Spleen (tissue), 11 donors: ENCODE results near the gene SLC16A1. TPM values are rescaled to one million over a fixed set of nuclear protein-coding genes. Genes with fewer than 3 reads are reported as not detected.
A peak's percentile ranks its signal among the peaks of the same experiment; 100 is the strongest.

Source experiments
- DNase-seq: peaks from one replicate; pipeline ENCODE4 v3.0.0-alpha.2; 2020
- H3K27ac ChIP-seq, 8 donors: fragments of 200-600 bp; sonication (generic) in 7 of 8; 1 replicate in 4 of 8; 2 replicates in 4 of 8; pipeline versions ENCODE4 v1.5.0 to v1.8.0; 2016 to 2021; ENCODE audit warnings: inconsistent platforms in 4 of 8, mild to moderate bottlenecking in 4 of 8, moderate library complexity in 1 of 8
- H3K27me3 ChIP-seq, 7 donors: fragments of 200-600 bp; sonication (generic) in 6 of 7; replicated peaks in 1 of 7; 1 replicate in 4 of 7; 2 replicates in 3 of 7; pipeline versions ENCODE4 v1.5.0 to v1.8.0; 2016 to 2021; ENCODE audit warnings: inconsistent platforms in 3 of 7, mild to moderate bottlenecking in 1 of 7
- H3K36me3 ChIP-seq, 6 donors: fragments of 200-600 bp; sonication (generic) in 5 of 6; 1 replicate in 4 of 6; 2 replicates in 2 of 6; pipeline versions ENCODE4 v1.5.0 to v1.8.0; 2016 to 2021; ENCODE audit warnings: inconsistent platforms in 2 of 6
- H3K4me1 ChIP-seq, 6 donors: fragments of 200-600 bp; sonication (generic) in 5 of 6; 1 replicate in 3 of 6; 2 replicates in 3 of 6; pipeline versions ENCODE4 v1.5.0 to v1.8.0; 2016 to 2021; ENCODE audit warnings: inconsistent platforms in 3 of 6
- H3K4me3 ChIP-seq, 8 donors: fragments of 200-600 bp; sonication (generic) in 7 of 8; 1 replicate in 4 of 8; 2 replicates in 4 of 8; pipeline versions ENCODE4 v1.5.0 to v1.8.0; 2016 to 2021; ENCODE audit warnings: inconsistent platforms in 4 of 8, mild to moderate bottlenecking in 4 of 8, moderate library complexity in 2 of 8
- H3K9me3 ChIP-seq, 8 donors: fragments of 200-600 bp; sonication (generic) in 7 of 8; 1 replicate in 4 of 8; 2 replicates in 4 of 8; pipeline versions ENCODE4 v1.5.0 to v1.8.0; 2016 to 2021; ENCODE audit warnings: inconsistent platforms in 4 of 8
- CTCF ChIP-seq, 11 experiments: fragments of 200-600 bp in 7 of 11; fragments of 450-650 bp in 4 of 11; sonication (generic) in 4 of 11; IDR thresholded peaks in 8 of 11; conservative IDR thresholded peaks in 3 of 11; 1 replicate in 7 of 11; 2 replicates in 4 of 11; pipeline versions ENCODE4 v1.4.0 to v1.8.0; 2016 to 2021; ENCODE audit warnings: antibody characterized with exemption in 11 of 11, inconsistent platforms in 4 of 11, mild to moderate bottlenecking in 1 of 11
- POLR2A ChIP-seq, 3 donors: fragments of 450-650 bp; IDR thresholded peaks; one replicate each; pipeline ENCODE4 v1.5.1; 2017; ENCODE audit warnings: antibody characterized with exemption in 3 of 3, mild to moderate bottlenecking in 1 of 3
- POLR2AphosphoS5 ChIP-seq, 3 donors: sonication (generic); formaldehyde crosslinking; IDR thresholded peaks; one replicate each; pipeline ENCODE4 v1.5.1; 2017; ENCODE audit warnings: antibody characterized with exemption in 3 of 3
- WGBS, 5 donors: extraction: QIAGEN DNeasy Blood & Tissue Kit in 3 of 5; methylation state at CpG; one replicate each; pipeline versions ENCODE4 v1.1.5 to v1.1.7; 2013 to 2018; 5-methylcytosine and 5-hydroxymethylcytosine counted together
- intact Hi-C: fragments of 100-400 bp; cut with DNase I; formaldehyde crosslinking; loops from one replicate; pipeline ENCODE4 v1.15.0; 2023; ENCODE audit warnings: low total_unique reads
- polyA plus RNA-seq, 3 donors: library from polyadenylated mRNA; stranded (reverse); fragments of 200-250 nt; gene quantifications; one replicate each; pipeline ENCODE4 v1.2.1, GENCODE V29; 2013
- total RNA-seq, 7 donors: library from RNA; depleted of rRNA in 3 of 7; stranded (reverse); fragments of >200 nt in 3 of 7; fragmentation: NEBNext Ultra II Directional in 4 of 7; extraction: Animal tissue kit (Norgen Biotek cat#: 25700) in 4 of 7; gene quantifications; one replicate each; pipeline versions ENCODE4 v1.1.0 to v1.2.1, GENCODE V29; 2016 to 2021
- donor health status: healthy with polysubstance abuse.
- donor health status: DM: no; HTN: no; CAD: no; lungs with moderate emphysema.
- donor health status: DM: no; HTN: no; CAD: no.
- donor health status: Bipolar disorder and iron deficiency.
- donor health status: healthy.
- donor health status: DM: no; HTN: no; CAD: no.
- donor health status: DM: yes; HTN: yes; CAD: no.

Gene SLC16A1
- total and polyA plus RNA-seq, 10 donors = 2.9 to 24.6 (median 18.2) TPM

- Histone ChIP-seq H3K27ac (no peak overlapping the region), H3K9me3 (no peaks in the 10 kb centered on the region), H3K4me3 (no peak overlapping the region), H3K36me3 (peaks cover 0 to 40% (median 0%) of the 10 kb centered on the region in 6 donors), H3K4me1 (no peaks in the 10 kb centered on the region), H3K27me3 (no peaks in the 10 kb centered on the region)
- TF ChIP-seq CTCF (IDR thresholded peaks at IDR 0.05 in 8 of 11, conservative IDR thresholded peaks at IDR 0.05 in 3 of 11) = no peak
- no peak for TF ChIP-seq POLR2A (IDR thresholded peaks at IDR 0.05)
- no peak for TF ChIP-seq POLR2AphosphoS5 (IDR thresholded peaks at IDR 0.05)
- intact Hi-C loops = no loop called here
- DNase-seq = no peak
- WGBS, 5 donors = 96 to 98% (median 97%) methylated on average over 16 to 25 of the region's 25 CpGs
Observed at GRCh38 chr1:112923234-112923958, 32.6 kb downstream of the SLC16A1 start.

- Histone ChIP-seq H3K36me3 (peaks cover 0 to 12% (median 4%) of the 10 kb centered on the region in 6 donors), H3K4me3 (no peak overlapping the region), H3K27me3 (no peaks in the 10 kb centered on the region), H3K9me3 (no peaks in the 10 kb centered on the region), H3K4me1 (no peaks in the 10 kb centered on the region), H3K27ac (no peak overlapping the region)
- DNase-seq = no peak
- WGBS, 5 donors = 91 to 98% (median 96%) methylated on average over 5 of the region's 5 CpGs
- TF ChIP-seq POLR2AphosphoS5 (IDR thresholded peaks at IDR 0.05) (no peak), CTCF (IDR thresholded peaks at IDR 0.05 in 8 of 11, conservative IDR thresholded peaks at IDR 0.05 in 3 of 11) (no peak), POLR2A (IDR thresholded peaks at IDR 0.05) (no peak)
- intact Hi-C loops = no loop called here
Observed at GRCh38 chr1:112911506-112912220, 44.3 kb downstream of the SLC16A1 start.

GRCh38 chr1:112909847-112910246 is 46.1 kb downstream of the SLC16A1 start:
- DNase-seq = no peak
- H3K36me3 ChIP-seq = peaks cover 0 to 9% (median 4%) of the 10 kb centered on the region in 6 donors
- 94 to 100% (median 97%) methylated on average over 2 of the region's 2 CpGs for WGBS, 5 donors
- intact Hi-C loops = no loop called here
- no peak for TF ChIP-seq POLR2AphosphoS5 (IDR thresholded peaks at IDR 0.05)
- no peak for TF ChIP-seq POLR2A (IDR thresholded peaks at IDR 0.05)
- TF ChIP-seq CTCF (IDR thresholded peaks at IDR 0.05 in 8 of 11, conservative IDR thresholded peaks at IDR 0.05 in 3 of 11) = no peak
- H3K9me3 ChIP-seq = no peaks in the 10 kb centered on the region
- no peaks in the 10 kb centered on the region for H3K27me3 ChIP-seq
- no peak overlapping the region for H3K4me3 ChIP-seq
- peaks cover 0 to 12% (median 6%) of the 10 kb centered on the region in 6 donors for H3K4me1 ChIP-seq
- no peak overlapping the region for H3K27ac ChIP-seq

GRCh38 chr1:112906150-112906698 is 49.8 kb downstream of the SLC16A1 start:
- intact Hi-C loops = no loop called here
- TF ChIP-seq CTCF (IDR thresholded peaks at IDR 0.05 in 8 of 11, conservative IDR thresholded peaks at IDR 0.05 in 3 of 11) = no peak
- TF ChIP-seq POLR2AphosphoS5 (IDR thresholded peaks at IDR 0.05) = no peak
- TF ChIP-seq POLR2A (IDR thresholded peaks at IDR 0.05) = no peak
- DNase-seq = no peak

More at GRCh38 chr1:112906150-112906698, 49.8 kb downstream of the SLC16A1 start:
- no peaks in the 10 kb centered on the region for H3K36me3 ChIP-seq
- H3K4me3 ChIP-seq = no peak overlapping the region
- no peaks in the 10 kb centered on the region for H3K27me3 ChIP-seq
- H3K4me1 ChIP-seq = peaks cover 0 to 12% (median 6%) of the 10 kb centered on the region in 6 donors
- H3K27ac ChIP-seq = peak overlapping the region in 6 of 8 donors; percentile 14 to 63 (median 38)
- no peaks in the 10 kb centered on the region for H3K9me3 ChIP-seq
- 62 to 89% (median 82%) methylated on average over 2 of the region's 2 CpGs for WGBS, 5 donors
